ENCODE data around the gene CDKL4.

GRCh38 chr2:39188960-39189494 lies 54.7 kb downstream of the CDKL4 start:
- no peak for TF ChIP-seq POLR2AphosphoS5 (IDR thresholded peaks at IDR 0.05; ENCODE audit: borderline replicate concordance, low read depth, low read length)
- no peak for TF ChIP-seq FOXP2 (optimal IDR thresholded peaks at IDR 0.05; ENCODE audit: control extremely low read depth, extremely low read length, insufficient read depth)
